Large intestine (tissue), 3 donors: Measurements from ENCODE around the gene BUB1B. TPM values are rescaled to one million over a fixed set of nuclear protein-coding genes. Genes with fewer than 3 reads are reported as not detected.
"Not testable (repeated sequence)": the region's sequence is repeated elsewhere in the genome, so short reads cannot be mapped to it uniquely, and the experiment has no call there.

Source experiments
- DNase-seq, 2 donors: peaks; one replicate each; pipeline versions ENCODE4 v3.0.0 to v3.0.0-alpha.2; 2013
- H3K27ac ChIP-seq: one replicate; pipeline ENCODE4 v1.5.1; 2013; ENCODE audit warnings: low read length
- H3K27me3 ChIP-seq: 2 replicates; pipeline ENCODE4 v1.6.1; 2013; ENCODE audit warnings: low read length; ENCODE audit not compliant: control insufficient read depth, insufficient read depth
- H3K36me3 ChIP-seq: 2 replicates; pipeline ENCODE4 v1.6.1; 2013; ENCODE audit warnings: low read length; ENCODE audit not compliant: control insufficient read depth, insufficient read depth
- H3K4me1 ChIP-seq: one replicate; pipeline ENCODE4 v1.6.1; 2013; ENCODE audit warnings: low read length; ENCODE audit not compliant: control insufficient read depth, insufficient read depth
- H3K4me3 ChIP-seq: one replicate; pipeline ENCODE4 v1.5.1; 2013; ENCODE audit warnings: low read length
- H3K9me3 ChIP-seq: one replicate; pipeline ENCODE4 v1.6.1; 2013; ENCODE audit warnings: mild to moderate bottlenecking, low read depth, low read length, moderate library complexity; ENCODE audit not compliant: control insufficient read depth
- WGBS: methylation state at CpG from one replicate; pipeline ENCODE4 v1.1.5; 2013; ENCODE audit warnings: low lambda C conversion rate; ENCODE audit not compliant: insufficient coverage; 5-methylcytosine and 5-hydroxymethylcytosine counted together
- polyA plus RNA-seq: library from polyadenylated mRNA; unstranded; fragments of 120-200 nt; gene quantifications from one replicate; pipeline ENCODE4 v1.2.1, GENCODE V29; 2013

Gene BUB1B
- polyA plus RNA-seq, 1 donor, result 12.8 TPM

DNA sequence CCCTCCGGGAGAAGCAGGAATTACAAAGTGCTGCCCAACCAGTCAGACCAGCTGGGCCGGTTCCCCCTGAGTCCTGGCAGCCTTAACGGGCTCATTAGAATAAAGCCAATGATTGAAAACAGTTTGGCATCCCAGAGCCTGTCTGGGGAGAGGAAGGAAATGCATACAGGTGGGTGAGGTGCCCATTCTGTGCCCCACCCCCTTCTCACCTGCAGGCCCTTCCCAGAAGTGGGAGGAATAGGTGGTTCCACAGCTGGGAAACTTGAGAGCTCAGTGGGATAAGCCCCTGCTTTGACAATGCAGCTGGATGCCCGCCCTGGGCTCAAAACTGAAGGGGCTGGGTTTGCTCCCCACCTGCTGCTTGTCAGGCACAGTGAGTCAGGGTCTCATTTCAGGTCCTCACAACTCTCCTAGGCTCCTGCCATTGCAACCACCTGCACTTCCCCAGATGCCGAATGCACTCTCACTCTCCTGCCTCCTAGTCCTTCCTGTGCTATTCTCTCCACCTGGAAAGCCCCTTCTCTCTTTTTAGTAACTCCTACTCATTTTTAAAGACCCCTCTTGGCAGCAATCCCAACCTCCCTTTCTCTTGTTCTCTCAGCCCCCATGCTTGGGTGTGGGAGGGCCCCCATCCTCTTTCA lies 5.5 kb upstream of the BUB1B start:
- peak in 1 of 2 donors; percentile 38 for DNase-seq
- WGBS, result 40% methylated on average over 3 of the region's 5 CpGs
- H3K27me3 ChIP-seq, result no peaks in the 10 kb centered on the region
- peaks cover 3% of the 10 kb centered on the region for H3K4me1 ChIP-seq
- H3K36me3 ChIP-seq, result no peaks in the 10 kb centered on the region
- H3K9me3 ChIP-seq, result no peaks in the 10 kb centered on the region
- no peak overlapping the region for H3K27ac ChIP-seq
- no peak overlapping the region for H3K4me3 ChIP-seq

DNA sequence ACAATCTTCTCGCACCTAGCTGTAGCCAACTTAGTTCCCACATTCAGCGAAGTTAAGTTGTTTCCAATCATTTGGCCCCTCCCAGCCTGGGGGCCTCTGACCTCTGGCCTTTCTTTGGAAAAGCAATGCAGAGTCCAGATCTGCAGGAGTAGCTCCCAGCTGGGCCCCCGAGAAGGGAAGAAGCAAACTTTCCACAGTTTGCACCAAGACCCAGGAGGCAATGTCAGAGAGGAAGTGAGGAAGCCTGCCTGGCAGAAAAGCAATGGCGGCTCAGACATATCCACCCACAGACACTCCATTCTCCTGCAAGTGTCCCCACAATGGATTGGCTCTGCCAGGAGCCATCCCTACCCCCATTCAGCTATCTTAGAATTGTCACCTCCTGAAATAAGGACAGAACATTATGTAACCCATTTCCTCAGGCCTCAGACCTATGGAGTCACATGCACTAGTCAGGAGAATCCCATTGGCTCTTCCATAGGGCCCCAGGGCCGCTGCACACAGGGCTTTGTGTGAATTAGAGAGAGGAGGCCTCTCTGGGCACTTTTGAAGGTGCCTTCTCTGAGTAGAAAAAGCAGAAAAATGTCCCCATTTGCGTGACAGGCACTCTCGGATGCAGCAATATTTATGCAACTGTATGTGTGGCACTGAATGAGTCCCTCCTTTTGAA lies 3.0 kb upstream of the BUB1B start:
- no peak overlapping the region for H3K4me3 ChIP-seq
- no peaks in the 10 kb centered on the region for H3K9me3 ChIP-seq
- H3K27ac ChIP-seq, result no peak overlapping the region
- no peaks in the 10 kb centered on the region for H3K27me3 ChIP-seq
- H3K36me3 ChIP-seq, result no peaks in the 10 kb centered on the region
- WGBS, result 100% methylated on average over 2 of the region's 7 CpGs
- peak in 1 of 2 donors; percentile 27 for DNase-seq
- peaks cover 5% of the 10 kb centered on the region for H3K4me1 ChIP-seq

GRCh38 chr15:40160021-40160420 lies 848 bp upstream of the BUB1B start:
- no CpG with 5 or more reads among the region's 3 CpGs for WGBS
- no peak overlapping the region for H3K4me3 ChIP-seq
- H3K9me3 ChIP-seq, result no peaks in the 10 kb centered on the region
- H3K27ac ChIP-seq, result no peak overlapping the region
- H3K36me3 ChIP-seq, result no peaks in the 10 kb centered on the region
- H3K27me3 ChIP-seq, result no peaks in the 10 kb centered on the region
- no peak for DNase-seq
- H3K4me1 ChIP-seq, result peaks cover 5% of the 10 kb centered on the region

DNA sequence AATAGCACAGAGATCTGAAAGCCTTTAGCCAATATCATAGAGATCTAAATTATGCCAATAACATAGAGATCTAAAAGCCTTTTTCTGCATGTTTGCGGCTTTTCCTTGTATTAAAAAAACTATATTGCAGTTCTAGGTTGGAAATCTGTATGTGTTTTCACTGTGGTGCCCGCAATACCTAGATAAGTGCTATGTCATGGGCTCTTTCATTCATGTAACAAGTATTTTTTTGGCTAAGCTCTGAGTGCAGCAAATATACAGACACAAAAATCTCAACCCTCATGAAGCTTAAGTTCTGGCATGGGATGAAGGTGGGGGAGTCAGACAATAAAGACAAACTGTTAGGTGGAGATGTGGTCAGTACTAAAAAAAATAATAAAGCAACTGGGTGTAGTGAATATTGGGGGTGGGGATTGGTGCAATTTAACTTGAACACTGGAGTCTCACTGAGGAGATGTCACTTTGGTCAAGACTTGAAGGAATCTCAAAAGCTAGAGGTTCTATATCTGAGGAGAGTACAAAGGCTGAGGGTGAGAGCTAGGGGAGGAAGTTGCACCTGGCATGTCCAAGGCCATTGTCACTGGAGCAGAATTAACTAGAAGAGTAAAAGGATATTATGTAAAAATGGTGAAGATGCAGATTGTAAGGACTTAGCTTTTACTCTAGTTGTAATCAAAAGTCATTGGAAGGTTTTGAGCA lies 973 bp downstream of the BUB1B start:
- no peaks in the 10 kb centered on the region for H3K36me3 ChIP-seq
- H3K4me1 ChIP-seq, result peaks cover 5% of the 10 kb centered on the region
- no peak overlapping the region for H3K27ac ChIP-seq
- no peaks in the 10 kb centered on the region for H3K9me3 ChIP-seq
- peak overlapping the region; percentile 74 for H3K4me3 ChIP-seq
- DNase-seq, result peak in 1 of 2 donors; percentile 14
- no CpG with 5 or more reads among the region's 2 CpGs for WGBS
- no peaks in the 10 kb centered on the region for H3K27me3 ChIP-seq

DNA sequence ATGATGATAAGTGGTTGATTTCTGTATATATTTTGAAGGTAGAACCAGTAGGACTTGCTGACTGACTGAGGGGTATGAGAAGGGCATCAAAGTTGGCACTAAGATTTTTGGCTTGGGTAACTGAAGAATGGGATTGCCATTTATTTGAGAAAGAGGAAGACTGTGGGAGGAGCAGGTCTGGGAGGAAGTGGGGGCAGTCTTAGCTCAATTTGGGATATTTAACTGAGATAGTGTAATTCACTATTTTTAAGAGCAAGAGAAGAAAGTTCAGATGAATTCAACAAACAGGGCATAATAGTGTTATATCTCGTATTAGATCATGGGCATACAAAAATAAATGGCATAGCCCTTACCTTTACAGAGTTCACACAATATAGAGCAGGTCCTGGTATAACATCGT lies 1.7 kb downstream of the BUB1B start:
- no peak for DNase-seq
- H3K27ac ChIP-seq, result no peak overlapping the region
- no peaks in the 10 kb centered on the region for H3K27me3 ChIP-seq
- WGBS, result 100% methylated on average over 2 of the region's 2 CpGs
- peak overlapping the region; percentile 14 for H3K4me3 ChIP-seq
- no peaks in the 10 kb centered on the region for H3K9me3 ChIP-seq
- H3K36me3 ChIP-seq, result no peaks in the 10 kb centered on the region
- H3K4me1 ChIP-seq, result peaks cover 5% of the 10 kb centered on the region

DNA sequence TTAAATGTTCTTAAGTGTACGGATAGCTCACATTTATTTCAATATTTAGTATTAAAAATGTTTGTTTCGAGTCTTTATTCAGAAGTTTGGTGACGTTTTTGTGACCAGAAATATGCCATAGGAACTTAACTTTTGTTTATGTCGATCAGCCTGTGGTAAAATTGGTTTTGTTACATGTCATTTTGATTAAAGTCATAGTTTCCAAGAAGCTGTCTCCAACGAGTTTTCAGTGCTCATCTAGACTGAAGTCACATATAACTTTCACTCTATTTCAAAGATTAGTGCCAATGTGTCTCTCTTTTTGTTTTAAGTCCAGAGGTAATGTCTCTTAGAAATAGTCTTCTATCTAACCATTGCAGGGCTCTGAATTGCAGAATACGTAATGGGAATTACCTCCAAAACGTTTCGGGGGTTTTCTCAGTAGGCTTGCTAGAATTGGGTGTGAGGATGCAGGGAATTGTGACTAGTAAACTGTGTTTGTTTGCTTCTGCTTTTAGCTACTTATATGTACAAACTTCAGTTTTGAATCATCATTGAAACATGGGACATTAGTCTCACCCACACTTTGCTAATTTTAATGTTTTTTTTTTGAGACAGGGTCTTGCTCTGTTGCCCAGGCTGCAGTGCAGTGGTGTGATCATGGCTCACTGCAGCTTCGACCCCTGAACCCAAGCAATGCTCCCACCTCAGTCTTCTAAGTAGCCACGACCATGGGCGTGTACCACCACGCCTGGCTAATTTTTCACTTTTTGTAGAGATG lies 3.0 kb downstream of the BUB1B start:
- no peaks in the 10 kb centered on the region for H3K36me3 ChIP-seq
- no peak overlapping the region for H3K27ac ChIP-seq
- no peaks in the 10 kb centered on the region for H3K9me3 ChIP-seq
- H3K4me3 ChIP-seq, result no peak overlapping the region
- DNase-seq, result no peak
- H3K4me1 ChIP-seq, result peaks cover 3% of the 10 kb centered on the region
- H3K27me3 ChIP-seq, result no peaks in the 10 kb centered on the region
- 97% methylated on average over 5 of the region's 12 CpGs for WGBS

DNA sequence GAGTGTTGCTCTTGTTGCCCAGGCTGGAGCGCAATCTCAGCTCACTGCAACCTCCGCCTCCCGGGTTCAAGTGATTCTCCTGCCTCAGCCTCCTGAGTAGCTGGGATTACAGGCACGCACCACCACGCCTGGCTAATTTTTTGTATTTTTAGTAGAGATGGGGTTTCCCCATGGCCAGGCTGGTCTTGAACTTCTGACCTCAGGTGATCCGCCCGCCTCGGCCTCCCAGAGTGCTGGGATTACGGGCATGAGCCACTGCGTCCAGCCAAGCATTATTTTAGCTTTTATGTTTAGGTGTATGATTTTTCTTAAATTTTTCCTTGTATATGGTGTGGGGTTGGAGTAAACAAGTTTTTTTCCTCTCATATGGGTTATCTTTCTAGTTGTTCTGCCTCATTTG lies 6.5 kb downstream of the BUB1B start:
- H3K9me3 ChIP-seq, H3K4me1 ChIP-seq, DNase-seq, H3K4me3 ChIP-seq, H3K27me3 ChIP-seq, H3K27ac ChIP-seq, H3K36me3 ChIP-seq: not testable (repeated sequence)
- WGBS, result no CpG with 5 or more reads among the region's 10 CpGs

- no peaks in the 10 kb centered on the region for H3K27me3 ChIP-seq
- no peak for DNase-seq
- H3K27ac ChIP-seq, result no peak overlapping the region
- WGBS, result 100% methylated on average over 3 of the region's 3 CpGs
- peaks cover 6% of the 10 kb centered on the region for H3K36me3 ChIP-seq
- no peaks in the 10 kb centered on the region for H3K9me3 ChIP-seq
- H3K4me3 ChIP-seq, result no peak overlapping the region
- H3K4me1 ChIP-seq, result no peaks in the 10 kb centered on the region
Observed at GRCh38 chr15:40175160-40175559, 14.3 kb downstream of the BUB1B start.

DNA sequence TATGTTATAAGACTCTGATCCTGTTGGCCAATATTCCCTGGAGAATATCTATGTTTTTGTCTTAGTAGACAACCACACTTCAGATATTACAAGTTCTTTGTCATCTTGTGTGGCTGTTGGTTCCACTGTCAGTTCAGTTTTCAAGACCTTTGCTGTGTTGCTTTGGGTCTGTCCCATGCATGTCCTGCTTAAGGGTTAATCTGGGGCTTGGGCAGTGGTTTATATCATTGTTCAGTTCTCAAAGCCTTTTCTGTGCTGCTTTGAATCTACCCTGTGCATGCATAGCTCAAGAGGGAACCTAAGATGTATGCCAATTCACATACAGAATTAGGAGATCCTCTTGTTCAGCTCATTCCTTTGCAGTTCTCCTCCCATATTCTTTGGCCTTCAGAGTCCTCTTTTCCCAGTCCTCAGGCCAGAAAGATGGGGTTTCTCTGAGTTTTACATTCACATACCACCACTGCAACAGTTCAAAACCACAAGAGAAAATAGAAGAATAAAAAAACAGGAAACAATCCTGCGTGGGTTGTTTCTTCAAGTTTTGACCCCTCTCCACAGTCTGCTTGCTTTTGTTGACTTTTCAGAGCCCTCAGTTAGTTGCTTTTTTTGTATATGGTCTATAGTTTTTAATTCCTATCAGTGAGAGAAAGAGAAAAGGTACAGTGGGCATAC lies 21.6 kb downstream of the BUB1B start:
- Histone ChIP-seq H3K4me1 (no peaks in the 10 kb centered on the region), H3K36me3 (peaks cover 11% of the 10 kb centered on the region), H3K27ac (no peak overlapping the region), H3K27me3 (no peaks in the 10 kb centered on the region), H3K9me3 (no peaks in the 10 kb centered on the region), H3K4me3 (no peak overlapping the region)
- 100% methylated on average over 1 of the region's 1 CpG for WGBS
- no peak for DNase-seq
